ENCODE results near the gene SLIT3. TPM values are rescaled to one million over a fixed set of nuclear protein-coding genes. Genes with fewer than 3 reads are reported as not detected.

Gene SLIT3
- total RNA-seq, 1 donor from 2014 or later, result 42.4 TPM

GRCh38 chr5:168694289-168694688, 606.6 kb downstream of the SLIT3 start:
- DNase-seq, result no peak

GRCh38 chr5:168693883-168694282, 607.1 kb downstream of the SLIT3 start:
- DNase-seq, result no peak

GRCh38 chr5:168693297-168693696, 607.6 kb downstream of the SLIT3 start:
- DNase-seq, result no peak

GRCh38 chr5:168691891-168692290, 609.0 kb downstream of the SLIT3 start:
- DNase-seq, result no peak

- DNase-seq, result no peak
Measured at GRCh38 chr5:168689260-168689659, 611.7 kb downstream of the SLIT3 start.

- no peak for DNase-seq
Measured at GRCh38 chr5:168686837-168687236, 614.1 kb downstream of the SLIT3 start.

- DNase-seq, result no peak
Measured at GRCh38 chr5:168685566-168685965, 615.4 kb downstream of the SLIT3 start.

- DNase-seq, result no peak
Measured at GRCh38 chr5:168683927-168684295, 617.0 kb downstream of the SLIT3 start.

GRCh38 chr5:168683247-168683926, 617.6 kb downstream of the SLIT3 start:
- DNase-seq, result no peak

- no peak for DNase-seq
Measured at GRCh38 chr5:168681556-168682183, 619.3 kb downstream of the SLIT3 start.

- DNase-seq, result no peak
Measured at GRCh38 chr5:168680395-168680794, 620.5 kb downstream of the SLIT3 start.

- DNase-seq, result peak; percentile 54
Measured at GRCh38 chr5:168679515-168679920, 621.4 kb downstream of the SLIT3 start.

- DNase-seq, result no peak
Measured at GRCh38 chr5:168676501-168676900, 624.4 kb downstream of the SLIT3 start.

GRCh38 chr5:168675883-168676408, 625.0 kb downstream of the SLIT3 start:
- DNase-seq, result no peak

- no peak for DNase-seq
Measured at GRCh38 chr5:168674893-168675482, 626.0 kb downstream of the SLIT3 start.

GRCh38 chr5:168672888-168673287, 628.1 kb downstream of the SLIT3 start:
- DNase-seq, result no peak

- no peak for DNase-seq
Measured at GRCh38 chr5:168672016-168672415, 628.9 kb downstream of the SLIT3 start.

- DNase-seq, result no peak
Measured at GRCh38 chr5:168670881-168671575, 629.9 kb downstream of the SLIT3 start.

- DNase-seq, result no peak
Measured at GRCh38 chr5:168669668-168670378, 631.1 kb downstream of the SLIT3 start.

GRCh38 chr5:168669156-168669555, 631.8 kb downstream of the SLIT3 start:
- no peak for DNase-seq

GRCh38 chr5:168668078-168668477, 632.9 kb downstream of the SLIT3 start:
- DNase-seq, result no peak

GRCh38 chr5:168667301-168667840, 633.6 kb downstream of the SLIT3 start:
- DNase-seq, result no peak
